PC-9 (cell line): ENCODE data around the gene ADGRA1. TPM values are rescaled to one million over a fixed set of nuclear protein-coding genes. Genes with fewer than 3 reads are reported as not detected.
A peak's percentile ranks its signal among the peaks of the same experiment; 100 is the strongest.

Experiments
- BruUV-seq: library from RNA; stranded (reverse); fragments of 400-500 nt; replicated peaks from 2 replicates; lab custom pipeline; 2021; lab: Mats Ljungman, UMichigan
- CTCF ChIA-PET: fragments of 300-600 bp; sonication (Branson Sonifier 250); formaldehyde crosslinking; loops from one replicate; lab custom pipeline; 2022; ENCODE audit warnings: antibody characterized with exemption; lab: Charles Lee
- POLR2A ChIA-PET: fragments of 300-600 bp; sonication (Branson Sonifier 250); formaldehyde crosslinking; loops from one replicate; lab custom pipeline; 2022; ENCODE audit warnings: antibody characterized with exemption; ENCODE audit not compliant: unreplicated experiment; lab: Charles Lee
- DNase-seq, 2 experiments: peaks; one replicate each; pipeline versions ENCODE4 v3.0.0 to v3.0.0-alpha.2; 2015 to 2022; ENCODE audit warnings: mixed read lengths in 1 of 2
- H2AFZ ChIP-seq: fragments of 200-600 bp; sonication (generic); 2 replicates; pipeline ENCODE4 v1.8.1; 2017; ENCODE audit warnings: antibody characterized with exemption
- H3F3A ChIP-seq: fragments of 200-600 bp; sonication (generic); 2 replicates; pipeline ENCODE4 v1.8.1; 2017; ENCODE audit warnings: antibody characterized with exemption, mild to moderate bottlenecking, low read depth; ENCODE audit not compliant: insufficient read depth
- H3K27ac ChIP-seq: fragments of 200-600 bp; sonication (generic); 2 replicates; pipeline ENCODE4 v1.6.1; 2016; ENCODE audit warnings: mixed run types
- H3K27me3 ChIP-seq: fragments of 200-600 bp; sonication (generic); 2 replicates; pipeline ENCODE4 v1.6.1; 2016; ENCODE audit warnings: low read depth, mixed run types; ENCODE audit not compliant: insufficient read depth
- H3K36me3 ChIP-seq: fragments of 200-600 bp; sonication (generic); 2 replicates; pipeline ENCODE4 v1.6.1; 2016; ENCODE audit warnings: low read depth, mixed run types
- H3K4me1 ChIP-seq: fragments of 200-600 bp; sonication (generic); replicated peaks from 2 replicates; pipeline ENCODE4 v1.6.1; 2016; ENCODE audit warnings: mixed run types; ENCODE audit not compliant: insufficient read depth
- H3K4me2 ChIP-seq: fragments of 200-600 bp; sonication (generic); 2 replicates; pipeline ENCODE4 v1.6.1; 2017; ENCODE audit warnings: mixed run types
- H3K4me3 ChIP-seq: fragments of 200-600 bp; sonication (generic); 2 replicates; pipeline ENCODE4 v1.6.1; 2016; ENCODE audit warnings: mixed run types
- H3K79me2 ChIP-seq: fragments of 200-600 bp; sonication (generic); 2 replicates; pipeline ENCODE4 v1.6.1; 2017; ENCODE audit warnings: low read depth, mixed run types
- H3K9me2 ChIP-seq: fragments of 200-600 bp; sonication (generic); 2 replicates; pipeline ENCODE4 v1.8.1; 2017; ENCODE audit warnings: mild to moderate bottlenecking; ENCODE audit not compliant: insufficient read depth
- H3K9me3 ChIP-seq: fragments of 200-600 bp; sonication (generic); 2 replicates; pipeline ENCODE4 v1.8.1; 2016; ENCODE audit warnings: low read depth; ENCODE audit not compliant: insufficient read depth
- H4K20me1 ChIP-seq: fragments of 200-600 bp; sonication (generic); 2 replicates; pipeline ENCODE4 v1.8.1; 2017; ENCODE audit not compliant: insufficient read depth
- CTCF ChIP-seq: fragments of 200-600 bp; sonication (generic); conservative IDR thresholded peaks from 2 replicates; pipeline ENCODE4 v1.6.1; 2017; ENCODE audit warnings: mixed run types, antibody characterized with exemption, mild to moderate bottlenecking, moderate library complexity
- EZH2 ChIP-seq: fragments of 200-600 bp; sonication (generic); IDR thresholded peaks from 2 replicates; pipeline ENCODE4 v1.8.0; 2017; ENCODE audit warnings: antibody characterized with exemption, low read depth
- intact Hi-C: fragments of 100-400 bp; cut with micrococcal nuclease; formaldehyde crosslinking; loops from one replicate; pipeline ENCODE4 v1.10.0; 2022; ENCODE audit not compliant: unreplicated experiment
- total RNA-seq: library from RNA; stranded (reverse); gene quantifications from 2 replicates; pipeline ENCODE4 v1.2.3, GENCODE V29; 2021

ADGRA1 gene
- total RNA-seq, 1 experiment from 2014 or later = not detected

- H3F3A ChIP-seq = no peaks in the 10 kb centered on the region
- H3K27ac ChIP-seq = no peak overlapping the region
- H3K4me2 ChIP-seq = no peak overlapping the region
- no peak overlapping the region for H2AFZ ChIP-seq
- no peak for DNase-seq
- intact Hi-C loops = no loop called here
- no peaks in the 10 kb centered on the region for H3K9me3 ChIP-seq
- POLR2A ChIA-PET = no interaction called here
- peaks cover 82% of the 10 kb centered on the region for H3K27me3 ChIP-seq
- no peaks in the 10 kb centered on the region for H3K9me2 ChIP-seq
- H3K79me2 ChIP-seq = no peaks in the 10 kb centered on the region
- TF ChIP-seq EZH2 (no peak), CTCF (no peak)
- CTCF ChIA-PET = no interaction called here
- no peaks in the 10 kb centered on the region for H3K36me3 ChIP-seq
- BruUV-seq = no TSS peak
- H3K4me1 ChIP-seq = no peaks in the 10 kb centered on the region
- no peaks in the 10 kb centered on the region for H4K20me1 ChIP-seq
- no peak overlapping the region for H3K4me3 ChIP-seq
These were observed 45.7 kb upstream of the ADGRA1 start for GRCh38 chr10:133042061-133042460.

GRCh38 chr10:133042816-133043215, 44.9 kb upstream of the ADGRA1 start:
- Histone ChIP-seq H3F3A (no peaks in the 10 kb centered on the region), H3K79me2 (no peaks in the 10 kb centered on the region), H3K27ac (no peak overlapping the region), H2AFZ (no peak overlapping the region), H3K9me2 (no peaks in the 10 kb centered on the region), H3K36me3 (no peaks in the 10 kb centered on the region), H4K20me1 (no peaks in the 10 kb centered on the region), H3K4me3 (no peak overlapping the region), H3K4me1 (no peaks in the 10 kb centered on the region), H3K27me3 (peaks cover 84% of the 10 kb centered on the region), H3K9me3 (no peaks in the 10 kb centered on the region), H3K4me2 (no peak overlapping the region)
- CTCF ChIA-PET = no interaction called here
- BruUV-seq = no TSS peak
- intact Hi-C loops = no loop called here
- DNase-seq = no peak
- POLR2A ChIA-PET = no interaction called here
- TF ChIP-seq CTCF = no peak
- TF ChIP-seq EZH2 = 0 out of 2 replicates have a peak, but pooled peaks have one; percentile 56

GRCh38 chr10:133043541-133044225, 44.0 kb upstream of the ADGRA1 start:
- Histone ChIP-seq H4K20me1 (no peaks in the 10 kb centered on the region), H3K36me3 (no peaks in the 10 kb centered on the region), H3K79me2 (no peaks in the 10 kb centered on the region), H3K9me2 (no peaks in the 10 kb centered on the region), H3K4me1 (no peaks in the 10 kb centered on the region), H2AFZ (no peak overlapping the region), H3K9me3 (no peaks in the 10 kb centered on the region), H3K27me3 (peaks cover 84% of the 10 kb centered on the region), H3K27ac (no peak overlapping the region), H3K4me2 (no peak overlapping the region), H3K4me3 (no peak overlapping the region), H3F3A (no peaks in the 10 kb centered on the region)
- TF ChIP-seq EZH2 (no peak), CTCF (no peak)
- POLR2A ChIA-PET = interaction anchor here (0.6 kb wide), 1 partner anchor 763 kb away, joined by 3 read pairs; no protein-coding TSS in a partner anchor
- DNase-seq = no peak
- CTCF ChIA-PET = no interaction called here
- no TSS peak for BruUV-seq
- intact Hi-C loops = no loop called here
